ENCODE measurements around the gene PHF13.

The PHF13 gene

GRCh38 chr1:6591644-6592043 is 21.9 kb upstream of the PHF13 start:
- no peak for DNase-seq (ENCODE audit: low read depth)
- H3K4me3 ChIP-seq (ENCODE audit: control insufficient read depth, low read depth, low read length): no peak overlapping the region
- no peak for TF ChIP-seq CTCF (IDR thresholded peaks at IDR 0.05; ENCODE audit: control insufficient read depth, insufficient read depth, low read depth, low read length, missing control alignments)

- no peak overlapping the region for H3K4me3 ChIP-seq (ENCODE audit: control insufficient read depth, low read depth, low read length)
- no peak for DNase-seq (ENCODE audit: low read depth)
- no peak for TF ChIP-seq CTCF (IDR thresholded peaks at IDR 0.05; ENCODE audit: control insufficient read depth, insufficient read depth, low read depth, low read length, missing control alignments)
Observed at GRCh38 chr1:6592441-6592840, 21.1 kb upstream of the PHF13 start.

GRCh38 chr1:6592865-6593593 is 20.5 kb upstream of the PHF13 start:
- no peak overlapping the region for H3K4me3 ChIP-seq (ENCODE audit: control insufficient read depth, low read depth, low read length)
- DNase-seq (ENCODE audit: low read depth): no peak
- no peak for TF ChIP-seq CTCF (IDR thresholded peaks at IDR 0.05; ENCODE audit: control insufficient read depth, insufficient read depth, low read depth, low read length, missing control alignments)

GRCh38 chr1:6593810-6594209 is 19.7 kb upstream of the PHF13 start:
- H3K4me3 ChIP-seq (ENCODE audit: control insufficient read depth, low read depth, low read length): no peak overlapping the region
- TF ChIP-seq CTCF (IDR thresholded peaks at IDR 0.05; ENCODE audit: control insufficient read depth, insufficient read depth, low read depth, low read length, missing control alignments): no peak
- DNase-seq (ENCODE audit: low read depth): no peak

GRCh38 chr1:6594977-6595740 is 18.4 kb upstream of the PHF13 start:
- no peak for TF ChIP-seq CTCF (IDR thresholded peaks at IDR 0.05; ENCODE audit: control insufficient read depth, insufficient read depth, low read depth, low read length, missing control alignments)
- no peak for DNase-seq (ENCODE audit: low read depth)

GRCh38 chr1:6596351-6596750 is 17.2 kb upstream of the PHF13 start:
- DNase-seq (ENCODE audit: low read depth): no peak
- TF ChIP-seq CTCF (IDR thresholded peaks at IDR 0.05; ENCODE audit: control insufficient read depth, insufficient read depth, low read depth, low read length, missing control alignments): no peak
- H3K4me3 ChIP-seq (ENCODE audit: control insufficient read depth, low read depth, low read length): no peak overlapping the region

More at GRCh38 chr1:6594977-6595740, 18.4 kb upstream of the PHF13 start:
- H3K4me3 ChIP-seq (ENCODE audit: control insufficient read depth, low read depth, low read length): no peak overlapping the region
